GM12872 (cell line): ENCODE results near the gene ENO1.

Experiments
- CTCF ChIP-seq: IDR thresholded peaks from 3 replicates; pipeline ENCODE4 v1.5.1; 2011; ENCODE audit warnings: low read depth, mild to moderate bottlenecking, low read length, moderate library complexity; ENCODE audit not compliant: insufficient read depth

ENO1 gene

GRCh38 chr1:8831340-8831739 lies 47.1 kb downstream of the ENO1 start:
- TF ChIP-seq CTCF, result no peak

GRCh38 chr1:8825985-8826481 lies 52.5 kb downstream of the ENO1 start:
- no peak for TF ChIP-seq CTCF

DNA sequence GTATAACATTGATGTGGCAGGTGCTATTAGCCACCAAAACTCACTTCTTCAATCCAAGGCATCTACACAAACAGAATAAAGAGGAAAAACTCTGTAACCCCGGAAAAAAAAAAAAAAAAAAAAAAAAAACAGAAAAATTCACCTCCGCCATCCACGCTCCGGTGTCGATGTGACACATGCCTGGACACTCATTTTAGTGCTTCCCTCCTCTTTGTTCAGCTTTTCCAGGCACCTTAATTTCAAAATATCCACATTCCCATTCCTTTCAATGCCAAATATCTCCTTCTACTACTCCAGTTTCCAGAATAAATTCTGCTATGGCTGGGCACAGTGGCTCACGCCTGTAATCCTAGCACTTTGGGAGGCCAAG lies 55.2 kb downstream of the ENO1 start:
- TF ChIP-seq CTCF, result no peak

DNA sequence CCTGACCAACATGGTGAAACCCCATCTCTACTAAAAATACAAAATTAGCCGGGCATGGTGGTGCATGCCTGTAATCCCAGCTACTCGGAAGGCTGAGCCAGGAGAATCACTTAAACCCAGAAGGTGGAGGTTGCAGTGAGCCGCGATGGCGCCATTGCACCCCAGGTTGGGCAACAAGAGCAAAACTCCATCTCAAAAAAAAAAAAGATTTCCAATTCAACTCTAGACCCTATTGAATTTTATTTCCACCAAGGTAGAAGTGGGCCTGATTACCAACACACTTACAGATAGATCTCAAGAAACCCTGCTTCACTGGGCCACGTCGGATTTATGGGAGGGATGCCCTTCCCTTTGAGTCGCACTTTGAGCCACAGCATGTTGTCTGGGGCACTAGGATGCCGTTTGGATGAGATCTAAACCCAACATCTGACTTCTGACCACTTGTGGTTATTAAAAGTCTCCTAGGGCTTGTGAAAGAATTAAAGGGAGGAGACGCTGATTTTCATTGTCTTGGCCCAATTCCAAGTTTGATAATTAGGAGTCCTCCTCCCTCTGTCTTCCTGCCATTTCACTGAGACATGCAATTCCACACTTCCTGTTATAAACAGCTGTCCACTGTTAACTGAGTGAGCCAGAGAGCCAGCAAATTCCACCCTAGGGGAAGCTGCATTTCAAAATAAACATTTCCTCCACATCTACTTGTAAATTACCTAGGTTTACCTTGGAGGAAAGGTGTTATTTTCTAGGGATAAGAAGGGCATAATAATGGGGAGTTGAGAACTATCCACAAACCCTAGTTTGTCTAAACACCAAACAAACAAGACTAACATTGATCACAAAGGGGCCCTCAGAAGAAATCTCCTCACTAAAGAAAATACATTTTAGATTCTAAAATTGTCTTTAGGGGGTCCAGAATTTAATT lies 55.9 kb downstream of the ENO1 start:
- TF ChIP-seq CTCF, result no peak

- TF ChIP-seq CTCF, result no peak
Measured at GRCh38 chr1:8821084-8821483, 57.4 kb downstream of the ENO1 start.

- no peak for TF ChIP-seq CTCF
Measured at GRCh38 chr1:8818325-8818775, 60.1 kb downstream of the ENO1 start.

DNA sequence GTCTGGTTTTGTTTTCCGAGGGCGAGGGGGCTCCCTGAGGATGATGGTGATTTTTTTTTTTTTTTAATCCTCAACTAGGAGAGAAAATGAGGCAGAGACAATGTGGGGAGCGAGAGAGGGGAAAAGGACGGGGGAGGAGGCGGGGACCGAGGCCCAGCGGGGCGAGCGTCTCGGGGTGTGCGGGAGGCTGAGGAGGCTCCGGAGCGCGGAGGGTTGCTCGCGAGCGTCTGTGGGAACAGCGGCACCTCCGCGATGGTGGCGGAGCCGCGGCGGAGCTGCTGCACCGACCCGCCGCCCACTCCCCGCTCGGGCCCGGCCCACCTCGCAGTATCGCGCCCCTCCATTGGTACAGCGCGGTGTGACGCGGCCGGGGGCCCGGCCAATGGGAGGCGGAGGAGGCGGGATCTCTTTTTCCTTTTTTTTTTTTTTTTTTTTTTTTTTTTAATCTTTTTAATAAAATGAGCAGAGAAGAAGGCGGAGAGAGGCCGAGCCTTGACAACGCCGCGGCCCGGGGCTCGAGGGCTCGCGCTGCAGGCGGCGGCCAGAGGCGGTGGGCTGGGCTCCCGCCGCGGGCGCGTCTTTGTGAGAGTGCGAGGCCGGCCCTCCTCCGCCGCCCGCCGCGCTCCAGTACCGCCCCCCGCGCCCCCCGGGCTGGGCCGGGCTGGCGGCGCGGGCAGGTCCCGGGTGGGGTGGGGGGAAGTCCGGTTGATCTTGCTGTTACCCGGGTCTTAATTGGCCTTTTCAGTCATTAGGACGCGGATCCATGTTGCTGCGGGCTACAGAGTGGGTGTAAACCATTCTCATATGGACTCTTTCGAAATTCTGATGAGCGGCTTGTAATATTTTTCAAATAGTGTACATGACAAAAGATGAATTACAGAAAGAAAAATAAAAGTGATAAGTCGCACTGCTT lies 60.8 kb downstream of the ENO1 start, which contains the start of gene RERE:
Gene RERE (minus strand): TSS at position 229 of the 913 bp plus-strand sequence.
- no peak for TF ChIP-seq CTCF
